H1 (cell line): Measurements from ENCODE around the gene FCN3. TPM values are rescaled to one million over a fixed set of nuclear protein-coding genes. Genes with fewer than 3 reads are reported as not detected.

Experiments
- CTCF ChIA-PET: fragments of 300-600 bp; sonication (Branson Sonifier 250); formaldehyde crosslinking; loops from one replicate; lab custom pipeline; 2021; ENCODE audit not compliant: partially characterized antibody; lab: Charles Lee
- POLR2A ChIA-PET: fragments of 300-600 bp; sonication (Branson Sonifier 250); formaldehyde crosslinking; loops from one replicate; lab custom pipeline; 2021; ENCODE audit warnings: inconsistent platforms; ENCODE audit not compliant: partially characterized antibody; lab: Charles Lee
- DNase-seq, 2 experiments: peaks; one replicate each; pipeline versions ENCODE4 v3.0.0 to v3.0.0-alpha.2; 2010 to 2022; ENCODE audit warnings: low spot score in 2 of 2, low read depth in 1 of 2, mixed read lengths in 1 of 2
- FAIRE-seq: peaks from 2 replicates; lab custom pipeline; 2011; peaks lifted over from hg19 to GRCh38; lab: Jason Lieb, UNC
- H2AFZ ChIP-seq: 2 replicates; pipeline ENCODE4 v1.8.1; 2012; ENCODE audit warnings: low read length, inconsistent platforms
- H2AK5ac ChIP-seq: 2 replicates; pipeline ENCODE4 v1.6.1; 2013; ENCODE audit warnings: low read depth, low read length
- H2BK120ac ChIP-seq: replicated peaks from 2 replicates; pipeline ENCODE3; 2013; ENCODE audit warnings: low read depth, low read length, inconsistent platforms
- H2BK12ac ChIP-seq: 2 replicates; pipeline ENCODE4 v1.6.1; 2013; ENCODE audit warnings: low read depth, low read length
- H2BK15ac ChIP-seq: 2 replicates; pipeline ENCODE4 v1.6.1; 2013; ENCODE audit warnings: low read length
- H2BK20ac ChIP-seq: 2 replicates; pipeline ENCODE4 v1.6.1; 2013; ENCODE audit warnings: low read length
- H2BK5ac ChIP-seq: 2 replicates; pipeline ENCODE4 v1.6.1; 2013; ENCODE audit warnings: low read depth, low read length
- H3K14ac ChIP-seq: 2 replicates; pipeline ENCODE4 v1.6.1; 2013; ENCODE audit warnings: inconsistent platforms; ENCODE audit not compliant: insufficient read length
- H3K18ac ChIP-seq: 2 replicates; pipeline ENCODE4 v1.6.1; 2013; ENCODE audit warnings: low read length; ENCODE audit errors: extremely low read depth
- H3K23ac ChIP-seq: 2 replicates; pipeline ENCODE4 v1.6.1; 2013; ENCODE audit warnings: inconsistent platforms; ENCODE audit not compliant: insufficient read length
- H3K23me2 ChIP-seq: 2 replicates; pipeline ENCODE4 v1.6.1; 2013; ENCODE audit warnings: low read depth, low read length
- H3K27ac ChIP-seq: 2 replicates; pipeline ENCODE4 v1.6.1; 2011; ENCODE audit warnings: low read depth, low read length, inconsistent platforms
- H3K27me3 ChIP-seq, 4 experiments: replicated peaks in 1 of 4; 1 replicate in 1 of 4; 2 replicates in 3 of 4; pipeline versions ENCODE4 v1.6.1 to v1.8.1; 2011 to 2013; ENCODE audit warnings: low read length in 3 of 4, mild to moderate bottlenecking in 3 of 4, inconsistent platforms in 2 of 4, mixed read lengths in 2 of 4, moderate library complexity in 1 of 4; ENCODE audit not compliant: control insufficient read depth in 3 of 4, insufficient read depth in 3 of 4; ENCODE audit errors: extremely low read depth in 1 of 4
- H3K36me3 ChIP-seq, 4 experiments: 2 replicates each; pipeline versions ENCODE4 v1.6.1 to v1.8.1; 2011 to 2013; ENCODE audit warnings: mild to moderate bottlenecking in 4 of 4, low read length in 3 of 4, moderate library complexity in 2 of 4, control low read depth in 1 of 4, inconsistent platforms in 1 of 4; ENCODE audit not compliant: insufficient read depth in 4 of 4, control insufficient read depth in 2 of 4
- H3K4ac ChIP-seq: replicated peaks from 2 replicates; pipeline ENCODE3; 2013; ENCODE audit warnings: low read length, low read depth, mixed read lengths, inconsistent platforms; ENCODE audit not compliant: insufficient read length
- H3K4me1 ChIP-seq, 4 experiments: replicated peaks in 1 of 4; 1 replicate in 1 of 4; 2 replicates in 3 of 4; pipeline versions ENCODE4 v1.6.1 to v1.8.1; 2011 to 2013; ENCODE audit warnings: low read length in 3 of 4, inconsistent platforms in 2 of 4, mixed read lengths in 1 of 4; ENCODE audit not compliant: insufficient read depth in 4 of 4, control insufficient read depth in 3 of 4
- H3K4me2 ChIP-seq, 2 experiments: 2 replicates each; pipeline versions ENCODE4 v1.6.1 to v1.8.1; 2011 to 2013; ENCODE audit warnings: low read depth in 2 of 2, low read length in 2 of 2, control low read depth in 1 of 2, inconsistent platforms in 1 of 2, mild to moderate bottlenecking in 1 of 2; ENCODE audit not compliant: insufficient read depth in 1 of 2
- H3K4me3 ChIP-seq, 4 experiments: fragments of 200-600, 300-600 bp in 1 of 4; sonication (generic), shearing (Covaris generic), sonication (Bioruptor Twin) in 1 of 4; 2 replicates each; pipeline versions ENCODE4 v1.5.1 to v1.8.1; 2011 to 2016; ENCODE audit warnings: low read length in 4 of 4, low read depth in 3 of 4, control low read depth in 2 of 4, inconsistent platforms in 2 of 4, mild to moderate bottlenecking in 2 of 4, mixed read lengths in 1 of 4, moderate library complexity in 1 of 4; ENCODE audit not compliant: insufficient read depth in 2 of 4; ENCODE audit errors: extremely low read depth in 1 of 4
- H3K56ac ChIP-seq: replicated peaks from 2 replicates; pipeline ENCODE3; 2013; ENCODE audit warnings: low read depth, mild to moderate bottlenecking, mixed read lengths, low read length, inconsistent platforms; ENCODE audit not compliant: insufficient read length
- H3K79me1 ChIP-seq: 2 replicates; pipeline ENCODE4 v1.6.1; 2013; ENCODE audit warnings: low read depth, low read length, control low read depth
- H3K79me2 ChIP-seq, 2 experiments: 2 replicates each; pipeline versions ENCODE4 v1.6.1 to v1.8.1; 2012 to 2013; ENCODE audit warnings: low read length in 2 of 2, mild to moderate bottlenecking in 2 of 2, inconsistent platforms in 1 of 2; ENCODE audit not compliant: insufficient read depth in 2 of 2, control insufficient read depth in 1 of 2
- H3K9ac ChIP-seq, 4 experiments: replicated peaks in 1 of 4; 1 replicate in 1 of 4; 2 replicates in 3 of 4; pipeline versions ENCODE4 v1.6.1 to v1.8.1; 2011 to 2013; ENCODE audit warnings: low read depth in 3 of 4, low read length in 3 of 4, control low read depth in 2 of 4, mild to moderate bottlenecking in 2 of 4, moderate library complexity in 2 of 4, inconsistent platforms in 1 of 4; ENCODE audit errors: extremely low read depth in 1 of 4
- H3K9me3 ChIP-seq, 2 experiments: 2 replicates each; pipeline versions ENCODE4 v1.6.1 to v1.8.1; 2012 to 2013; ENCODE audit warnings: mild to moderate bottlenecking in 2 of 2, moderate library complexity in 2 of 2, control low read depth in 1 of 2, inconsistent platforms in 1 of 2, low read depth in 1 of 2, low read length in 1 of 2, mixed read lengths in 1 of 2; ENCODE audit not compliant: insufficient read depth in 2 of 2
- H4K20me1 ChIP-seq, 2 experiments: replicated peaks in 1 of 2; 2 replicates each; pipeline versions ENCODE3 to v1.8.1; 2011 to 2013; ENCODE audit warnings: inconsistent platforms in 2 of 2, low read length in 2 of 2, mild to moderate bottlenecking in 1 of 2; ENCODE audit not compliant: insufficient read depth in 2 of 2, control insufficient read depth in 1 of 2
- H4K5ac ChIP-seq: 2 replicates; pipeline ENCODE4 v1.6.1; 2013; ENCODE audit warnings: low read length, low read depth, mixed read lengths, inconsistent platforms; ENCODE audit not compliant: insufficient read length
- H4K8ac ChIP-seq: 2 replicates; pipeline ENCODE4 v1.8.0; 2013; ENCODE audit warnings: mild to moderate bottlenecking, moderate library complexity, low read length, inconsistent platforms; ENCODE audit not compliant: insufficient read depth; ENCODE audit errors: extremely low read depth
- H4K91ac ChIP-seq: replicated peaks from 2 replicates; pipeline ENCODE3; 2013; ENCODE audit warnings: low read length, mixed read lengths, inconsistent platforms; ENCODE audit not compliant: insufficient read length
- ASH2L ChIP-seq: fragments of 200-600, 300-600 bp; sonication (generic); IDR thresholded peaks from one replicate; pipeline ENCODE4 v1.7.1; 2017; ENCODE audit warnings: low read length
- BACH1 ChIP-seq: IDR thresholded peaks from 2 replicates; pipeline ENCODE4 v1.6.1; 2012; ENCODE audit warnings: low read length, improper control_type of control experiment
- HDAC2 ChIP-seq, 2 experiments: fragments of 300-600 bp in 1 of 2; sonication (generic) in 1 of 2; IDR thresholded peaks; 2 replicates each; pipeline ENCODE4 v1.6.1; 2011 to 2012; ENCODE audit warnings: low read depth in 2 of 2, low read length in 2 of 2, mild to moderate bottlenecking in 2 of 2, moderate library complexity in 2 of 2, borderline replicate concordance in 1 of 2, inconsistent platforms in 1 of 2
- JUN ChIP-seq: IDR thresholded peaks from 2 replicates; pipeline ENCODE4 v1.6.1; 2011; ENCODE audit warnings: low read depth, mild to moderate bottlenecking, improper control_type of control experiment, low read length
- PHF8 ChIP-seq: fragments of 200-600 bp; sonication (generic); conservative IDR thresholded peaks from 2 replicates; pipeline ENCODE4 v1.7.1; 2012; ENCODE audit warnings: low read depth, mild to moderate bottlenecking, inconsistent platforms, low read length, moderate library complexity
- POLR2A ChIP-seq, 2 experiments: IDR thresholded peaks; 1 replicate in 1 of 2; 2 replicates in 1 of 2; pipeline ENCODE4 v1.6.1; 2011; ENCODE audit warnings: low read depth in 2 of 2, low read length in 2 of 2, mild to moderate bottlenecking in 2 of 2; ENCODE audit errors: control extremely low read depth in 1 of 2
- SP1 ChIP-seq: IDR thresholded peaks from 2 replicates; pipeline ENCODE4 v1.6.1; 2011; ENCODE audit warnings: low read depth, low read length
- SRF ChIP-seq: IDR thresholded peaks from 2 replicates; pipeline ENCODE4 v1.6.1; 2011; ENCODE audit warnings: mild to moderate bottlenecking, low read depth, low read length, moderate library complexity
- TBP ChIP-seq: IDR thresholded peaks from 2 replicates; pipeline ENCODE4 v1.6.1; 2011; ENCODE audit warnings: low read depth, low read length, improper control_type of control experiment
- WGBS, 2 experiments: shearing (Covaris generic) in 1 of 2; methylation state at CpG; one replicate each; pipeline versions ENCODE4 v1.1.6 to v1.1.7; 2013 to 2015; ENCODE audit warnings: low lambda C conversion rate in 2 of 2, mixed read lengths in 2 of 2, inconsistent platforms in 1 of 2, low coverage in 1 of 2, missing lambda C conversion rate in 1 of 2; ENCODE audit not compliant: insufficient replicate concordance in 2 of 2, insufficient coverage in 1 of 2, insufficient read length in 1 of 2; ENCODE audit errors: extremely low coverage in 1 of 2, missing lambda C conversion rate in 1 of 2; 5-methylcytosine and 5-hydroxymethylcytosine counted together
- polyA plus RNA-seq, 7 experiments: library from polyadenylated mRNA; depleted of rRNA in 3 of 7; stranded (reverse) in 5 of 7; unstranded in 2 of 7; fragments of >200 nt in 5 of 7; fragments of 200-250 nt in 2 of 7; gene quantifications; 1 replicate in 5 of 7; 2 replicates in 1 of 7; 4 replicates in 1 of 7; pipeline versions ENCODE4 v1.2.1 to v1.2.3, GENCODE V29; 2011 to 2013; ENCODE audit warnings: missing spikeins in 2 of 7, mixed read lengths in 2 of 7
- total RNA-seq: library from RNA; stranded (reverse); fragmentation: NEBNext Ultra II Directional; extraction: Animal tissue kit (Norgen Biotek cat#: 25700); gene quantifications from 2 replicates; pipeline ENCODE4 v1.2.1, GENCODE V29; 2021
- TF ChIP-seq, protein P1 (sequence below): IDR thresholded peaks from 2 replicates; pipeline ENCODE4 v1.6.1; 2012; ENCODE audit warnings: inconsistent platforms

The FCN3 gene
- total and polyA plus RNA-seq, 2 of the 8 experiments (the other 6 are each of a cell fraction or from before 2014, with no cell fraction given), result 0.30 to 0.57 TPM

DNA sequence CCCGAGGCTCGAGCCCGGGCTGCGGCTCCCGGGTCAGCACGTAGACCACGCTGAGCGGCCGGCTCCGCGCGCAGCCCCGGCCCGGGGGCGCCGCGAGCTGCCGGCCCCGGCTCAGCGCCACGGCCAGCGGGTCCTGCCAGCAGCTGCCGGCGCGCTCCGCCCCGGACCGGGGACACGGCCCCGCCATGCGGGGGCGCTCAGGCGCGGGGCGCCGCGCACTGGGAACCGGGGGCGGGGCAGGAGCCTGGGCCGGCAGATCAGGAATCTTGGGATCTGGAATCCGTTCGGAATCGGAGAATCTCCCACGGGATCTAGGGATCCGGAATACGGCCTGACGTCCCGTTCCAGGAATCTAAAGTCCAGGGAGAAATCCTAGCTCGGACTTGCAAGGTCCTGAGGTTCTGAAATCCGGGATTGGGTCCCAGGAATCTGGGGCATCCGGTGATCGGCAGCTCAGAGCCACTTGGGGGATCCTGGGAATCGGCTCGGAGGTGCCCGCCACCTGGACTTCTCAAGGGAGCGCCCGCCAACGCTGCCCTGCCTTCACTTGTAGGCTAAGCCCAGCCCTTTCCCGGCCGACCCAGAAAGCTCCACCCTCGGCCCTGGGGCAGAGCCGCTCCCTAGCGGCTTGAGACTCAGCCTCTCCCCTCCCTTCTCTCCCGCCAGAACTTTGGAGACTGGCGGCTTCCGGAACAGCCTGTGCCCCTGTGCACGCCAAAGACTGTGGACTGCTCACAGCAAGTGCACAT is 8.0 kb downstream of the FCN3 start, which contains the start of gene MAP3K6:
TSS of gene MAP3K6 (minus strand) at position 551 of the 749 bp plus-strand sequence. CDS start at position 187, 364 bp downstream.
- Histone ChIP-seq H3K14ac (no peak within 1 kb of the TSS), H2AFZ (peak within 1 kb of the TSS; percentile 80; the same call in 1 of the 2 replicates), H3K4ac (no peak within 1 kb of the TSS), H2BK120ac (peak within 1 kb of the TSS; percentile 85), H3K36me3 (no peaks in the 10 kb centered on the region), H4K20me1 (peaks cover 0 to 2% of the 10 kb centered on the region in 2 experiments), H2BK5ac (peak within 1 kb of the TSS; percentile 45; the same call in 1 of the 2 replicates), H3K23me2 (peaks cover 2% of the 10 kb centered on the region; the same call in 1 of the 2 replicates), H3K4me3 (peak within 1 kb of the TSS; percentile 62 to 71 (median 64)), H3K18ac (peak within 1 kb of the TSS; percentile 84), H3K79me2 (no peaks in the 10 kb centered on the region), H2BK12ac (peak within 1 kb of the TSS; percentile 1; the same call in 1 of the 2 replicates), H3K27me3 (peaks cover 0 to 5% (median 2%) of the 10 kb centered on the region in 4 experiments; a peak in 5 of 7 replicates), H4K5ac (peak within 1 kb of the TSS; percentile 62), H4K8ac (peak within 1 kb of the TSS; percentile 12; the same call in 1 of the 2 replicates), H3K56ac (peak within 1 kb of the TSS; percentile 13), H3K9me3 (no peaks in the 10 kb centered on the region), H3K4me2 (peak within 1 kb of the TSS; percentile 85 to 97), H3K79me1 (no peaks in the 10 kb centered on the region), H3K4me1 (peaks cover 3 to 16% (median 6%) of the 10 kb centered on the region in 4 experiments), H2AK5ac (no peak within 1 kb of the TSS; the same call in 1 of the 2 replicates), H2BK15ac (peak within 1 kb of the TSS; percentile 76; the same call in 1 of the 2 replicates), H2BK20ac (0 out of 2 replicates have a peak within 1 kb of the TSS, but pooled peaks have one; percentile 68), H3K27ac (peak within 1 kb of the TSS; percentile 27; the same call in 1 of the 2 replicates), H3K23ac (no peak within 1 kb of the TSS), H4K91ac (peak within 1 kb of the TSS; percentile 79), H3K9ac (peak within 1 kb of the TSS; percentile 38 to 73 (median 50))
- 1% methylated on average over 55 of the region's 67 CpGs; no CpG with 5 or more reads in 1 of the 2 experiments for WGBS, 2 experiments
- CTCF ChIA-PET, result interaction anchor here (0.6 to 28.8 kb wide), 18 partner anchors 10 to 303 kb away, joined by 3 to 625 read pairs (median 8); partner anchors contain the start of genes CD164L2, FCN3 and GPR3
- POLR2A ChIA-PET, result interaction anchor here (0.8 to 10.3 kb wide), 13 partner anchors 13 to 335 kb away, joined by 3 to 101 read pairs (median 4); partner anchors contain the start of gene CD164L2
- DNase-seq, result peak in 1 of 2 experiments; percentile 85
- FAIRE-seq, result no peak
- TF ChIP-seq JUN, result no peak
- peak in 1 of 2 experiments; percentile 16; a peak in 1 of 4 replicates for TF ChIP-seq HDAC2 (IDR thresholded peaks at IDR 0.05; ENCODE audit: borderline replicate concordance in 1 of 2, low read depth in 2 of 2, low read length in 2 of 2)
- TF ChIP-seq POLR2A (IDR thresholded peaks at IDR 0.05; ENCODE audit: control extremely low read depth in 1 of 2, low read depth in 2 of 2, low read length in 2 of 2), result 0 out of 3 replicates have a peak, but pooled peaks of 1 of the 2 experiments have one; percentile 17
- 0 out of 2 replicates have a peak, but pooled peaks have one; percentile 9 for TF ChIP-seq TBP
- peak; percentile 18; the same call in 1 of the 2 replicates for TF ChIP-seq PHF8
- peak; percentile 59 for TF ChIP-seq ASH2L
- no peak for TF ChIP-seq SRF
- TF ChIP-seq BACH1, result peak; percentile 27; the same call in 1 of the 2 replicates
- TF ChIP-seq, protein P1, sequence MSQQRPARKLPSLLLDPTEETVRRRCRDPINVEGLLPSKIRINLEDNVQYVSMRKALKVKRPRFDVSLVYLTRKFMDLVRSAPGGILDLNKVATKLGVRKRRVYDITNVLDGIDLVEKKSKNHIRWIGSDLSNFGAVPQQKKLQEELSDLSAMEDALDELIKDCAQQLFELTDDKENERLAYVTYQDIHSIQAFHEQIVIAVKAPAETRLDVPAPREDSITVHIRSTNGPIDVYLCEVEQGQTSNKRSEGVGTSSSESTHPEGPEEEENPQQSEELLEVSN, result peak; percentile 74
- peak; percentile 91 for TF ChIP-seq SP1
